ENCODE measurements around the gene MTG1. TPM values are rescaled to one million over a fixed set of nuclear protein-coding genes. Genes with fewer than 3 reads are reported as not detected.
"Not testable (repeated sequence)": the region's sequence is repeated elsewhere in the genome, so short reads cannot be mapped to it uniquely, and the experiment has no call there.

MTG1 gene
- total RNA-seq, 1 experiment from 2014 or later = 26.4 TPM

GRCh38 chr10:133396035-133396624 is 2.2 kb downstream of the MTG1 start:
- no peak overlapping the region for H3K27ac ChIP-seq
- no peak overlapping the region for H3K4me3 ChIP-seq
- DNase-seq = no peak
- H3K27me3 ChIP-seq = no peaks in the 10 kb centered on the region
- H3K4me1 ChIP-seq = no peaks in the 10 kb centered on the region
- no peaks in the 10 kb centered on the region for H3K9me3 ChIP-seq (replicated peaks)
- H3K36me3 ChIP-seq = peaks cover 3% of the 10 kb centered on the region; the same call in 1 of the 2 replicates

- H3K36me3 ChIP-seq = peaks cover 3% of the 10 kb centered on the region; the same call in 1 of the 2 replicates
- DNase-seq = no peak
- H3K4me3 ChIP-seq = no peak overlapping the region
- no peaks in the 10 kb centered on the region for H3K4me1 ChIP-seq
- no peaks in the 10 kb centered on the region for H3K9me3 ChIP-seq (replicated peaks)
- H3K27me3 ChIP-seq = no peaks in the 10 kb centered on the region
- no peak overlapping the region for H3K27ac ChIP-seq
These were observed 4.0 kb downstream of the MTG1 start for GRCh38 chr10:133397938-133398337.

GRCh38 chr10:133399123-133399601 is 5.2 kb downstream of the MTG1 start:
- Histone ChIP-seq H3K4me3 (no peak overlapping the region), H3K27me3 (no peaks in the 10 kb centered on the region), H3K9me3 (replicated peaks) (no peaks in the 10 kb centered on the region), H3K4me1 (no peaks in the 10 kb centered on the region), H3K27ac (no peak overlapping the region), H3K36me3 (peaks cover 3% of the 10 kb centered on the region; the same call in 1 of the 2 replicates)
- no peak for DNase-seq

GRCh38 chr10:133400624-133401424 is 6.9 kb downstream of the MTG1 start:
- H3K4me3 ChIP-seq = no peak overlapping the region
- no peaks in the 10 kb centered on the region for H3K4me1 ChIP-seq
- H3K27ac ChIP-seq = no peak overlapping the region
- no peak for DNase-seq
- H3K9me3 ChIP-seq (replicated peaks) = no peaks in the 10 kb centered on the region
- H3K27me3 ChIP-seq = no peaks in the 10 kb centered on the region
- peaks cover 4% of the 10 kb centered on the region for H3K36me3 ChIP-seq

- Histone ChIP-seq H3K9me3 (replicated peaks) (no peaks in the 10 kb centered on the region), H3K27ac (no peak overlapping the region), H3K4me3 (no peak overlapping the region), H3K36me3 (peaks cover 4% of the 10 kb centered on the region), H3K4me1 (no peaks in the 10 kb centered on the region), H3K27me3 (no peaks in the 10 kb centered on the region)
- no peak for DNase-seq
These were observed 7.5 kb downstream of the MTG1 start for GRCh38 chr10:133401500-133401899.

GRCh38 chr10:133401981-133402725 is 8.2 kb downstream of the MTG1 start:
- Histone ChIP-seq H3K36me3 (peaks cover 4% of the 10 kb centered on the region), H3K27me3 (no peaks in the 10 kb centered on the region)
- DNase-seq = no peak

GRCh38 chr10:133403359-133403758 is 9.4 kb downstream of the MTG1 start:
- Histone ChIP-seq H3K27me3 (no peaks in the 10 kb centered on the region), H3K4me3 (no peak overlapping the region), H3K9me3 (replicated peaks) (no peaks in the 10 kb centered on the region), H3K36me3 (peaks cover 7% of the 10 kb centered on the region; the same call in 1 of the 2 replicates), H3K4me1 (no peaks in the 10 kb centered on the region), H3K27ac (no peak overlapping the region)
- no peak for DNase-seq

More at GRCh38 chr10:133401981-133402725, 8.2 kb downstream of the MTG1 start:
- Histone ChIP-seq H3K9me3 (replicated peaks) (no peaks in the 10 kb centered on the region), H3K4me3 (no peak overlapping the region), H3K27ac (no peak overlapping the region), H3K4me1 (no peaks in the 10 kb centered on the region)

GRCh38 chr10:133403784-133404183 is 9.8 kb downstream of the MTG1 start:
- H3K36me3 ChIP-seq = peaks cover 7% of the 10 kb centered on the region; the same call in 1 of the 2 replicates
- no peak overlapping the region for H3K4me3 ChIP-seq

GRCh38 chr10:133405272-133405671 is 11.3 kb downstream of the MTG1 start:
- H3K36me3 ChIP-seq = peaks cover 18% of the 10 kb centered on the region; the same call in 1 of the 2 replicates
- DNase-seq = no peak
- no peak overlapping the region for H3K4me3 ChIP-seq
- H3K27me3 ChIP-seq = no peaks in the 10 kb centered on the region
- no peak overlapping the region for H3K27ac ChIP-seq
- no peaks in the 10 kb centered on the region for H3K9me3 ChIP-seq (replicated peaks)
- H3K4me1 ChIP-seq = no peaks in the 10 kb centered on the region

More at GRCh38 chr10:133403784-133404183, 9.8 kb downstream of the MTG1 start:
- H3K27ac ChIP-seq = no peak overlapping the region
- DNase-seq = no peak
- no peaks in the 10 kb centered on the region for H3K4me1 ChIP-seq
- H3K9me3 ChIP-seq (replicated peaks) = no peaks in the 10 kb centered on the region
- H3K27me3 ChIP-seq = no peaks in the 10 kb centered on the region

- Histone ChIP-seq H3K4me1 (no peaks in the 10 kb centered on the region), H3K36me3 (peaks cover 25% of the 10 kb centered on the region)
- DNase-seq = no peak
These were observed 12.0 kb downstream of the MTG1 start for GRCh38 chr10:133405844-133406527.

GRCh38 chr10:133411523-133412380 is 17.8 kb downstream of the MTG1 start:
- Histone ChIP-seq H3K27me3 (no peaks in the 10 kb centered on the region), H3K27ac (no peak overlapping the region), H3K9me3 (replicated peaks) (peaks cover 8% of the 10 kb centered on the region), H3K4me1 (no peaks in the 10 kb centered on the region), H3K36me3 (peaks cover 48% of the 10 kb centered on the region), H3K4me3 (no peak overlapping the region)
- DNase-seq = no peak

More at GRCh38 chr10:133405844-133406527, 12.0 kb downstream of the MTG1 start:
- H3K27me3 ChIP-seq = no peaks in the 10 kb centered on the region
- H3K9me3 ChIP-seq (replicated peaks) = no peaks in the 10 kb centered on the region; the same call in 1 of the 2 replicates
- no peak overlapping the region for H3K27ac ChIP-seq
- no peak overlapping the region for H3K4me3 ChIP-seq

GRCh38 chr10:133412381-133412711 is 18.4 kb downstream of the MTG1 start:
- DNase-seq = no peak
- H3K27me3 ChIP-seq = no peaks in the 10 kb centered on the region
- H3K36me3 ChIP-seq = peaks cover 48% of the 10 kb centered on the region
- H3K4me3 ChIP-seq = no peak overlapping the region
- no peaks in the 10 kb centered on the region for H3K4me1 ChIP-seq
- peaks cover 8% of the 10 kb centered on the region for H3K9me3 ChIP-seq (replicated peaks)
- no peak overlapping the region for H3K27ac ChIP-seq

- not testable (repeated sequence) for H3K4me3 ChIP-seq; H3K27me3 ChIP-seq; H3K4me1 ChIP-seq; H3K9me3 ChIP-seq (replicated peaks); H3K27ac ChIP-seq; DNase-seq
- peaks cover 38% of the 10 kb centered on the region for H3K36me3 ChIP-seq
These were observed 20.4 kb downstream of the MTG1 start for GRCh38 chr10:133414401-133414800.

GRCh38 chr10:133415752-133416151 is 21.8 kb downstream of the MTG1 start:
- Histone ChIP-seq H3K36me3 (peaks cover 27% of the 10 kb centered on the region), H3K27ac (no peak overlapping the region), H3K4me1 (no peaks in the 10 kb centered on the region), H3K27me3 (no peaks in the 10 kb centered on the region), H3K4me3 (no peak overlapping the region), H3K9me3 (replicated peaks) (peaks cover 8% of the 10 kb centered on the region)
- no peak for DNase-seq

Data from SJCRH30 (cell line).